ENCODE results near the gene FAM3D.

The FAM3D gene

DNA sequence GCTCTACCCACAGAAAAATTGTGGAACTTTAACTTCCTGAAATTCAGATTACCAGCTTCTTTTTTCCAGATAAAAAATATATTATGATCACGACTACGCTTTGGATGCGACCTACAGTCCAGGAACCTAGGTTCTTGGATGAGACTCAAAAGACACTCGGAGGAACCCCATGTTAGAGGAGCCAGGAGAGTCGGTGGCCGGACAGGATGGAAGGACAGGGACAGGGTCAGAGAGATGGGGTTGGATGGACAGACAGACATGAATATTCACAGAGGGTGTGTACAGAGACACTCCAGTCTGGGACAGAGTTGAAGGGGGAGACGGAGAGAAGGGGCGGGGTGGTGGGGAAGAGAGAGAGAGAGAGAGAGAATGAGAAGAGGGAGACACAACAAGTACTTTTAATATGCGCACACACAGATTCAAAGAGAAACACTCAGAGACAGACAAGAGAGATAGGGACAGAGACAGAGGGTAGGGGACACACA, 9.5 kb downstream of the FAM3D start:
- Mint-ChIP-seq H3K9me3 (no peaks in the 10 kb centered on the region), H3K4me1 (ENCODE audit: low read depth) (no peaks in the 10 kb centered on the region), H3K36me3 (ENCODE audit: low read depth) (no peaks in the 10 kb centered on the region), H3K27ac (no peak overlapping the region), H3K27me3 (peaks cover 4% of the 10 kb centered on the region), H3K4me3 (no peak overlapping the region)
- intact Hi-C loops (cut with micrococcal nuclease) = no loop called here

DNA sequence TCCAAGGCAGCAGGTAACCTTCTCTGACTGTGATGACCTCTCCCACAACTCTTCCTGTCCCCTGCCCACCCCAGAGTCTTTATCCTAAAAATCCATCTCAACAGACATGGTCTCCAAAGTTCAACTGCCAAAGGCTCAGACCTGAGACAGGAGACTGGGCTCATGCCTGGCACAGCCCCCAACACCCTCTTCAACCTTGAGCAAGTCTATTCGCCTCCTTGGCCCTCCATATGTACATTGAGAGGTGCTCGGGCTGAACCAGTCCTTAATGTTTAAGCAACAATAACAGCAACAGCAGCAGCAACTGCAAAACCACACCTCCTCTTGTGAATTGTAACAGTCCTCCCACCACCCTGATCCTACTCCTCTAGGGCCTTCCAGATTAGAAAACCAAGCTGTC, 9.9 kb downstream of the FAM3D start:
- Mint-ChIP-seq H3K27me3 (peaks cover 4% of the 10 kb centered on the region), H3K4me1 (ENCODE audit: low read depth) (no peaks in the 10 kb centered on the region), H3K27ac (no peak overlapping the region), H3K9me3 (no peaks in the 10 kb centered on the region), H3K36me3 (ENCODE audit: low read depth) (no peaks in the 10 kb centered on the region), H3K4me3 (no peak overlapping the region)
- intact Hi-C loops (cut with micrococcal nuclease) = no loop called here

DNA sequence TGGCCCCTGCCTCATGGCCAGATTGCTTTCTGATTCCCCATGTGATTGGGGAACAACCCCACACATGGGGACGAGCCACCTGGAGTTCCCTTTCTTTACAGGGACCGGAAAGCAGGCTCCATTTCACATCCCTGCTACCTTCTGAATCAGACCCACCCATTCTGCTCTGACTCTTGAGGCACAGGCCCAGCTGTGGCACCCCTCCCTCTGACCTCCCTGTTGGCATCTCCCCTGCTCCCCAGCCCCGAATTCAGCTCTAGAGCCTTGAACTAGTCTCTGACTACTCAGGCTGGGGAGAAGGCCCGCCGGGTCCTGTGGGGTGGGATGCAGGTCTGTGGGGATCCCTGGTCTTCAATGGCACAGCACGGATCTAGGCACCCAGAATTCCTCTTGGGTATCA, 12.1 kb downstream of the FAM3D start:
- Mint-ChIP-seq H3K27ac (no peak overlapping the region), H3K36me3 (ENCODE audit: low read depth) (no peaks in the 10 kb centered on the region), H3K27me3 (peaks cover 4% of the 10 kb centered on the region), H3K4me1 (ENCODE audit: low read depth) (no peaks in the 10 kb centered on the region), H3K9me3 (no peaks in the 10 kb centered on the region), H3K4me3 (no peak overlapping the region)
- intact Hi-C loops (cut with micrococcal nuclease) = no loop called here

DNA sequence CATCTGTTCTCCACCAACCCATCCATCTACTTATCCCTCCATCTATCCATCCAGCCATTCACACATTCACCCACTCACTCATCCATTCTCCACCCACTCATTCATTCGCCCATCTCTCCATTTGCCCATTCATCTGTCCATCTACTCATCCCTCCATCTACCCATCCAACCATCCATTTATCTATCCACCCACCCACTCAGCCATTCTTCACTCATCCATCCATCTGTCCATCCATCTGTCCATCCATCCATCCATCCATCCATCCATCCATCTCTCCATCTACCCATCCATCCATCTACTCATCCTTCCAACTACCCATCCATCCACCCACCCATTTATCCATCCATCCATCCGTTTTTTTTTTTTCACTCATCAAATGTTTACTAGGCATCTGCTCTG, 13.9 kb downstream of the FAM3D start:
- Mint-ChIP-seq H3K27ac (no peak overlapping the region), H3K4me3 (no peak overlapping the region), H3K27me3 (peaks cover 4% of the 10 kb centered on the region), H3K4me1 (ENCODE audit: low read depth) (no peaks in the 10 kb centered on the region), H3K36me3 (ENCODE audit: low read depth) (no peaks in the 10 kb centered on the region), H3K9me3 (no peaks in the 10 kb centered on the region)
- intact Hi-C loops (cut with micrococcal nuclease) = no loop called here

DNA sequence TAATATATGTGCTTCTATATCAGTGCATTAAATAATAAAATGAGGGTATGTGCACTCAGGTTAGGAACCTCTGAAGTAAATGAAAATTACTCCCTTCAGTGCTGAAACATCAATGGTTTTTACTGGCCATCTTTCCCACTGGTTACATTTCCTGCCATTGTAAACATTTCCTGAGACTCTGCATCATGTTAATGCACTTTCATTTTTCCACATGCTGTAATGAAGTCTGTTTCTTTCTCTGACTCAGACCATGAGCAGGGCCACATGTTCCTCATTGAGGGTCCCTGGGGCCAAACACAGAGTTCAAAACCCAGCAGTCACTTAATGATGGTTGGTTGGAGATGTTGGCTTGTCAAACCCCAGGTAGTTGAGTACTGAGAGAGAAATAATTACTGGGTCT, 15.3 kb downstream of the FAM3D start:
- Mint-ChIP-seq H3K9me3 (no peaks in the 10 kb centered on the region), H3K36me3 (ENCODE audit: low read depth) (no peaks in the 10 kb centered on the region), H3K27me3 (peaks cover 2% of the 10 kb centered on the region), H3K27ac (no peak overlapping the region), H3K4me3 (no peak overlapping the region), H3K4me1 (ENCODE audit: low read depth) (no peaks in the 10 kb centered on the region)
- intact Hi-C loops (cut with micrococcal nuclease) = no loop called here

DNA sequence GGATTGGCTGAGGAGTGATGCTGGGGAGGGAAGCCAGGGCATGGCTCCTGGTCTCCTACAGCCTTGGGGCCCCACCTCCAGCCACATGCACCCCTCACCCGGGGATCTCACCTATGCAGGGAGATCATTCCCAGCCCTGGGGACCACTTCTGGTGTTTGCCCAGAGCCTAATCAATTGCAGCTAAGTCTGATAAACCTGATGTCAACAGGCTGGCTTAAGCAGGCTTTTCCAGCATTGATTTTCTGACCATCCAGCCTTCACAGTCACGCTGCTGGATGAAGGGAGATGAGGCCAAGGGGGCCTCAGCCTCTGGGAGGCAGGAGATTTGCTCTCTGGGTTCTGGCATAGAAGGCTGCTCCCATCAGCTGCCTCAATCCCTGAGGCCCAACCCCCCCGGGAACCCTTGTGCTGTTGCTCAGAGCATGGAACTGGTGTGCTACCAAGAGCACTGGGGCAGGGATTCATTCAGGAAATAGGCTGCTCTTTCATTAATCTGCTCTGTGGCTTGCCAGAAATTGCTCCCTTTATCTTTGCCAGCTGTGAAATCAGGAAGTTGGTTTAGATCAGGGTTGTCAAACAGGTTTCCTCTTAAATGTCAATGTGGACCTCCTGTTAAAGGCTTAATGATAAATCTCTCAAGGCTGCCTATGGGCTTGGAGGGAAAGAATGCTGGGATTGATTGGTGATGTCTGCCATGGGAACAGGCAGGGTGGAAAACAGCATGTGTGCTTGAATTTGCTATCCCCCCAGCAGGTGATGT, 19.0 kb downstream of the FAM3D start:
- Mint-ChIP-seq H3K36me3 (ENCODE audit: low read depth) (no peaks in the 10 kb centered on the region), H3K27me3 (no peaks in the 10 kb centered on the region), H3K4me1 (ENCODE audit: low read depth) (no peaks in the 10 kb centered on the region), H3K9me3 (no peaks in the 10 kb centered on the region), H3K4me3 (no peak overlapping the region), H3K27ac (no peak overlapping the region)
- intact Hi-C loops (cut with micrococcal nuclease) = no loop called here

DNA sequence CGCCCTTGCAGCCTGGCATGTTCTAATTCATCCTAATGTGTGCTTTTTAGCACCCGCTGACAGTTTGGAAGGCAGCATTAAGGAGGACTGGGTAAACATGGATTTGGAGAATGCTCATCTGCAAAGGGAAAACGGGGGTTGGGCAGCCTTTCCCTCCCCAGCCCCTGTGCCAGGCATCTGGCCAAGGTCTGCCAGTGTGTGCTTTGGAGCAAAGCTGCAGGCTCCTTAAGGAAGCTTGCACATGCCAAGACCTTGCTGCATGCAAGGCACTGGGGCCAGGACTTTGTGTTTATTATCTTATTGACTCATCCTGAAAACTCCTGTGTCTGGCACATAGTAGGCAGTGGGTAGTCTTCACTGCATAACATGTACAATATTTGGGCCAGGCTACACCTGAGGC, 20.1 kb downstream of the FAM3D start:
- H3K36me3 Mint-ChIP-seq (ENCODE audit: low read depth) = no peaks in the 10 kb centered on the region
- intact Hi-C loops (cut with micrococcal nuclease) = no loop called here
- no peaks in the 10 kb centered on the region for H3K27me3 Mint-ChIP-seq
- H3K4me3 Mint-ChIP-seq = no peak overlapping the region
- H3K27ac Mint-ChIP-seq = no peak overlapping the region
- H3K9me3 Mint-ChIP-seq = no peaks in the 10 kb centered on the region
- no peaks in the 10 kb centered on the region for H3K4me1 Mint-ChIP-seq (ENCODE audit: low read depth)

DNA sequence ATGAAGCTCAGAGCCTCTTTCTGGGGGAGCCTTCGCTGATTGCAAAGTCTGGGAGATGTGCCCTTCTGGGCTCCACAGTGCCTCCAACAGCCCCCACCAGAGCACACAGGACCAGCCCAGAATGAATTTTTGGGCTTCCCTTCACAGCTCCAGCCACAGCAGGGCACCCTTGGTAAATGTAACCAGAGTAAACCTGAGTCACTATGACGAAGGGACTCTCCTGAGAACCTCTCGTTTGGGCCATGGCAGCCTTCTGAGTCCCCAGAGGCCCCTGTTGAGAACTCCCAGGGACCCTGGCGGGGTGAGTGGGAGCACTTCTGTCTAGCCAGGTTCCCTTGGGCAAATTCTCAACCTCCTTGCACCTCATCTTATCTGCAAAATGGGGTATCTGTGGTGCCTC, 20.8 kb downstream of the FAM3D start:
- no peaks in the 10 kb centered on the region for H3K36me3 Mint-ChIP-seq (ENCODE audit: low read depth)
- no peaks in the 10 kb centered on the region for H3K27me3 Mint-ChIP-seq
- intact Hi-C loops (cut with micrococcal nuclease) = no loop called here

DNA sequence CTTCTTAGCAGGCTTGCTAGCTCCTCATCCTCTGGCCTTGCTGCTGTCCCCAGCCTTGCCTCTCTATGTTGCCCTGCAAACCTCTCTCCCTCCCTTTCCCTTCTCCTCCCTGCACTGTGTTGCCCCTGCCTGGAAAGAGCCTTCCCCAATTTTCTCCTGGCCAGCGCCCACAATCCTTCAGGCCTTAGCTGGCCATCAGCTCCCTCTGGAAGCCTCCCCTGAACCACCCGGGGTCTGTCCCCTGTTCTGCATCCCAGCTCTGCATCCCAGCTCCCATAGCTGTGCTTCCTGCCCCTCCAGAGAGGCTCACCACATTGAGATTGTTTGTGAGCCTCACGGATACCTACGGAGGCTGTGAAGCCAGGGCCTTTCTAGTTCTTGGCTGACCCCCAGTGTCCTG, 23.7 kb downstream of the FAM3D start:
- no peak overlapping the region for H3K27ac Mint-ChIP-seq
- H3K4me3 Mint-ChIP-seq = no peak overlapping the region
- intact Hi-C loops (cut with micrococcal nuclease) = loop anchor here (5.0 kb wide), 1 partner anchor 89 kb away; no protein-coding TSS in a partner anchor
- no peaks in the 10 kb centered on the region for H3K9me3 Mint-ChIP-seq
- H3K36me3 Mint-ChIP-seq (ENCODE audit: low read depth) = no peaks in the 10 kb centered on the region
- H3K27me3 Mint-ChIP-seq = no peaks in the 10 kb centered on the region
- no peaks in the 10 kb centered on the region for H3K4me1 Mint-ChIP-seq (ENCODE audit: low read depth)

More for the DNA sequence above, 20.8 kb downstream of the FAM3D start:
- Mint-ChIP-seq H3K9me3 (no peaks in the 10 kb centered on the region), H3K27ac (no peak overlapping the region), H3K4me3 (no peak overlapping the region), H3K4me1 (ENCODE audit: low read depth) (no peaks in the 10 kb centered on the region)

DNA sequence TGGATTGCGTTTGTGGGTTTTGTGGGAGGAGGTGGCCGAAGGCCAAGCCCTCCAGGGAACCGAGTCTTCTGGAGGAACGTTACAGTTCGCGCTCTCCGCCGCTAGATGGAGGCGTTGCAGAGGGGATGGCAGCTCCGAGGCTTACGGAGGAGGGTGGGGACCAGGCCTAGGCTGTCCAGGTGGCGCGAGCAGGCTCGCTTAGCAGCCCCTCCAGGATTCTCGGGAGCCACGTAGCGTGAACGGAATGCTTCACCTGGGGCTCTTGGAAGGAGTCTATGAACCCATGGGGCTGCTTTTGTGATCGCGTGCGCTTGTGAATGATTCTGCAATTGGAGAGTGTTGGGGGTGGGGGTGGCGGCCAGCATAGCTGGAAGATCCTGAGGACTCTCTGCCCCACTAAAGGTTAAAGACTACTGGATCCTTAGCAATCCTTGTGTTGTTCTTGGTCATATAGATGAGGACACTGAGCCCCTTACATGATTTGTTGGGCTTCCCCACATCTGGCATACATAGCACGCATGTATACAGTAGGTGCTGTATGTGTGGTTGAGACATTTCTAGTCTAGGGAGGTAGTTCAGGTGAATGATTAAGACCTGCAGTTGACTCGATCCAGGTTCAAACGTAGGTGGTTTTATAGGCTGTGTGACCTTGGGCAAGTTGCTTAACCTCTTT, 25.7 kb downstream of the FAM3D start:
- no peaks in the 10 kb centered on the region for H3K4me1 Mint-ChIP-seq (ENCODE audit: low read depth)
- H3K27ac Mint-ChIP-seq = no peak overlapping the region
- H3K27me3 Mint-ChIP-seq = no peaks in the 10 kb centered on the region
- no peaks in the 10 kb centered on the region for H3K9me3 Mint-ChIP-seq
- H3K36me3 Mint-ChIP-seq (ENCODE audit: low read depth) = no peaks in the 10 kb centered on the region
- intact Hi-C loops (cut with micrococcal nuclease) = loop anchor here (1.0 to 5.0 kb wide), 2 partner anchors 91 to 411 kb away; no protein-coding TSS in a partner anchor
- H3K4me3 Mint-ChIP-seq = no peak overlapping the region

DNA sequence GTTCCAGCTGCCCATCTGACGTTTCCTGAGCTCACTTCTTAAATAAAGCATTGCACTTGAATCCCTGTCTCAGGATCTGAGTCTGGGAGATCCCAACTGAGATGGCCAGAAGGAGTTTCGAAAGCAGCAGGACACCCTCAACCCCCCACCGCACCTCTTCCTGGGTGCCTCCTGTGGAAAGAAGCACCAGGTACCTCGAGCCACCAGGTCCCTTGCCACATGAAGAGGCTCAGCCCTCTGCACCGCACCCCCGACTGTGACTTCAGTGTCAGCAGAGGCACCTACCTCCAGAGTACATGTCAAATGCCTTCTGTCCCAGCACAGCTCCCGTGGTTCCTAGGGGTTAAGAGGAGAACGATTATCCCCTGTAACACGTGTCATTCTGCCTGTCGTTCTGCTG, 26.7 kb downstream of the FAM3D start:
- intact Hi-C loops (cut with micrococcal nuclease) = loop anchor here (1.0 to 5.0 kb wide), 2 partner anchors 92 to 412 kb away; no protein-coding TSS in a partner anchor
- H3K4me1 Mint-ChIP-seq (ENCODE audit: low read depth) = no peaks in the 10 kb centered on the region

DNA sequence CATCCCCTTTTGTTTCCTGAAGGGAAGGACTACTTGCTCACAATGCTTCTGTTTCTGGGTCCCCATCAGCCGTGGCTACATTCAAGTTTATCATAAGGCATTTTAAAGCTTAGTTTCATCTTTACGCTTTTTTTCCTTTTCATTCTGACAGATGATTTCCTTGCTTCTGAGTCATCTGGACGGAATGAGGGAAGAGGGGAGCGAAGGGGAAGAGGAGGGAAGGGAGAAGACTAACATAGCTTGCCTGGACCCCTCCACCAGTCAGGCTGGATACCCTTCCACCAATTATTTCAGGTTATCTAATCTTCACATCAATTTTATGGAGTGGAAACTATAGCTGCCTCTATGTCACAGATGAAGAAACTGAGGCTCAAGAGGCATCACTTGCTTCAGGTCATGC, 27.6 kb downstream of the FAM3D start:
- no peaks in the 10 kb centered on the region for H3K27me3 Mint-ChIP-seq
- no peak overlapping the region for H3K27ac Mint-ChIP-seq
- no peaks in the 10 kb centered on the region for H3K4me1 Mint-ChIP-seq (ENCODE audit: low read depth)
- intact Hi-C loops (cut with micrococcal nuclease) = no loop called here
- no peaks in the 10 kb centered on the region for H3K9me3 Mint-ChIP-seq
- no peak overlapping the region for H3K4me3 Mint-ChIP-seq
- H3K36me3 Mint-ChIP-seq (ENCODE audit: low read depth) = no peaks in the 10 kb centered on the region

More for the DNA sequence above, 26.7 kb downstream of the FAM3D start:
- no peaks in the 10 kb centered on the region for H3K9me3 Mint-ChIP-seq
- no peaks in the 10 kb centered on the region for H3K27me3 Mint-ChIP-seq
- H3K27ac Mint-ChIP-seq = no peak overlapping the region
- H3K4me3 Mint-ChIP-seq = no peak overlapping the region
- no peaks in the 10 kb centered on the region for H3K36me3 Mint-ChIP-seq (ENCODE audit: low read depth)

DNA sequence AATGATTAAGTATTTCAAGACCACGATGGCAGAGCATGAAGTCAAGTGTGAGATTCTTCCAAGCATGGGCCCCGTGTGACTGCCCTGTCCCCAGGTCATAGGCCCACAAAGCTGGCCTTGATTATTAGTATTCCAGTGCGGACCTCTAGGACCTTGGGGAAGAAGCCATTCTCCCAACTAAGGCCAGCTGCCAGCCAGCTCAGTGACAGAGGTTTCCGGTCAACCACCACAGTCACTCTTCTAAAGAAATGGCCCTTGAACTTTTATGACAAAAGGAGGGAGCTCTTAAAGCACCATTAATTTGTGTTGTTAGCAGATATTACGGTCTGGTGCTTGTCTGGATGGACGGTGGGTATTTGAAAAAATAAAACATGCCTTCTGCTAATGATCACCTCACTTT, 28.0 kb downstream of the FAM3D start:
- no peak overlapping the region for H3K27ac Mint-ChIP-seq
- intact Hi-C loops (cut with micrococcal nuclease) = no loop called here
- H3K36me3 Mint-ChIP-seq (ENCODE audit: low read depth) = no peaks in the 10 kb centered on the region
- no peaks in the 10 kb centered on the region for H3K9me3 Mint-ChIP-seq
- no peak overlapping the region for H3K4me3 Mint-ChIP-seq
- H3K27me3 Mint-ChIP-seq = no peaks in the 10 kb centered on the region
- H3K4me1 Mint-ChIP-seq (ENCODE audit: low read depth) = no peaks in the 10 kb centered on the region

DNA sequence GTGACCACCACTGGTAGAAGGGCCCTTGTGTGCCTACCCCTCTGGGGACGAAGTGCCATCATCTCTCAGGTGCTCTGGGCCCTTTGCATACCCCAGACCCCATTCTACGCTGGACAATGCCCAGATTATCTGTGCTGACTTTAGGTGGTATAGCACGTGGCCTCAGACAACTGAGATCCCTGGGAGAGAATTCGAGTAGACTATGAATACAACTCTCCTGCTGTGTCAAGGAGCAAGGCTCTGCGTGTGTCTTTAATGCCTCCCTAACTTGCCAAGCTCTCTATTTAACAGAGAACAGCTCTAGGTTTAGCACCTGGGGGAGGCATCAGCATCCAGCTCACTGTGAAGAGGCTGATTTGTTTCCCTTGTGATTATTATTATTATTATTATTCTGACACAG, 29.1 kb downstream of the FAM3D start:
- intact Hi-C loops (cut with micrococcal nuclease) = no loop called here
- H3K4me1 Mint-ChIP-seq (ENCODE audit: low read depth) = no peaks in the 10 kb centered on the region
- H3K9me3 Mint-ChIP-seq = no peaks in the 10 kb centered on the region
- no peak overlapping the region for H3K27ac Mint-ChIP-seq
- H3K36me3 Mint-ChIP-seq (ENCODE audit: low read depth) = no peaks in the 10 kb centered on the region
- H3K27me3 Mint-ChIP-seq = no peaks in the 10 kb centered on the region
- no peak overlapping the region for H3K4me3 Mint-ChIP-seq
